Measurements from ENCODE around the gene CERS6. TPM values are rescaled to one million over a fixed set of nuclear protein-coding genes. Genes with fewer than 3 reads are reported as not detected.
A peak's percentile ranks its signal among the peaks of the same experiment; 100 is the strongest.
"Not testable (repeated sequence)": the region's sequence is repeated elsewhere in the genome, so short reads cannot be mapped to it uniquely, and the experiment has no call there.

CERS6 gene
- polyA plus RNA-seq = 1 to 10 TPM; 2.4 to 9.2 (median 5.6) TPM

GRCh38 chr2:168455645-168456520, at the start of gene CERS6:
Gene CERS6, plus strand, starts transcription at chr2:168456272. Its CDS starts 177 bp downstream, at chr2:168456449.
- peak within 1 kb of the TSS in 5 of 6 donors; percentile 12 to 73 (median 68) for H3K27ac Mint-ChIP-seq
- peaks cover 0 to 3% (median 2%) of the 10 kb centered on the region in 3 donors for H3K27me3 Mint-ChIP-seq (ENCODE audit: low read depth in 3 of 3)
- peaks cover 23 to 37% of the 10 kb centered on the region in 2 donors for H3K4me1 Mint-ChIP-seq
- peak; percentile 87 for DNase-seq
- peak within 1 kb of the TSS in 2 of 5 donors; percentile 90 to 92 for H3K4me3 Mint-ChIP-seq
- no peaks in the 10 kb centered on the region for H3K9me3 Mint-ChIP-seq
- H3K36me3 Mint-ChIP-seq = no peaks in the 10 kb centered on the region

GRCh38 chr2:168412301-168412700, 43.8 kb upstream of the CERS6 start:
- Mint-ChIP-seq H3K4me1 (peaks cover 22 to 27% of the 10 kb centered on the region in 2 donors), H3K27me3 (ENCODE audit: low read depth in 3 of 3) (peaks cover 2 to 12% (median 8%) of the 10 kb centered on the region in 3 donors), H3K36me3 (peaks cover 15 to 18% (median 17%) of the 10 kb centered on the region in 3 donors), H3K27ac (peak overlapping the region in 1 of 6 donors; percentile 22), H3K9me3 (peaks cover 2 to 18% (median 8%) of the 10 kb centered on the region in 6 donors), H3K4me3 (peak overlapping the region in 1 of 5 donors; percentile 33)
- DNase-seq = not testable (repeated sequence)

- Mint-ChIP-seq H3K36me3 (peaks cover 12 to 18% (median 12%) of the 10 kb centered on the region in 3 donors), H3K4me3 (peak overlapping the region; percentile 50 to 73 (median 68)), H3K27ac (peak overlapping the region in 4 of 6 donors; percentile 2 to 61 (median 28)), H3K4me1 (peaks cover 22 to 27% of the 10 kb centered on the region in 2 donors), H3K9me3 (peaks cover 2 to 10% (median 8%) of the 10 kb centered on the region in 6 donors)
- DNase-seq = peak; percentile 22 to 32 (median 26)
- H3K27me3 Mint-ChIP-seq (ENCODE audit: low read depth in 3 of 3) = not testable (repeated sequence)
These were observed 43.0 kb upstream of the CERS6 start for GRCh38 chr2:168413101-168413500.

GRCh38 chr2:168416555-168416954, 39.5 kb upstream of the CERS6 start:
- peaks cover 0 to 5% (median 2%) of the 10 kb centered on the region in 3 donors for H3K27me3 Mint-ChIP-seq (ENCODE audit: low read depth in 3 of 3)
- no peak for DNase-seq
- peaks cover 21 to 27% of the 10 kb centered on the region in 2 donors for H3K4me1 Mint-ChIP-seq
- no peak overlapping the region for H3K27ac Mint-ChIP-seq
- H3K36me3 Mint-ChIP-seq = peaks cover 3 to 17% (median 12%) of the 10 kb centered on the region in 3 donors
- no peak overlapping the region for H3K4me3 Mint-ChIP-seq
- H3K9me3 Mint-ChIP-seq = peaks cover 2 to 10% (median 8%) of the 10 kb centered on the region in 6 donors

GRCh38 chr2:168422584-168422983, 33.5 kb upstream of the CERS6 start:
- Mint-ChIP-seq H3K4me3 (no peak overlapping the region), H3K36me3 (no peaks in the 10 kb centered on the region), H3K4me1 (no peaks in the 10 kb centered on the region), H3K9me3 (no peaks in the 10 kb centered on the region), H3K27ac (no peak overlapping the region), H3K27me3 (ENCODE audit: low read depth in 3 of 3) (peaks cover 0 to 10% (median 0%) of the 10 kb centered on the region in 3 donors)
- DNase-seq = no peak

GRCh38 chr2:168424112-168424951, 31.7 kb upstream of the CERS6 start:
- no peaks in the 10 kb centered on the region for H3K4me1 Mint-ChIP-seq
- DNase-seq = no peak
- no peak overlapping the region for H3K4me3 Mint-ChIP-seq
- no peak overlapping the region for H3K27ac Mint-ChIP-seq
- H3K27me3 Mint-ChIP-seq (ENCODE audit: low read depth in 3 of 3) = peaks cover 0 to 12% (median 0%) of the 10 kb centered on the region in 3 donors
- no peaks in the 10 kb centered on the region for H3K36me3 Mint-ChIP-seq
- H3K9me3 Mint-ChIP-seq = no peaks in the 10 kb centered on the region

- H3K27ac Mint-ChIP-seq = no peak overlapping the region
- no peaks in the 10 kb centered on the region for H3K36me3 Mint-ChIP-seq
- peaks cover 0 to 9% (median 4%) of the 10 kb centered on the region in 3 donors for H3K27me3 Mint-ChIP-seq (ENCODE audit: low read depth in 3 of 3)
- H3K9me3 Mint-ChIP-seq = no peaks in the 10 kb centered on the region
- H3K4me1 Mint-ChIP-seq = no peaks in the 10 kb centered on the region
- DNase-seq = no peak
- no peak overlapping the region for H3K4me3 Mint-ChIP-seq
These were observed 31.1 kb upstream of the CERS6 start for GRCh38 chr2:168424971-168425370.

- H3K4me3 Mint-ChIP-seq = no peak overlapping the region
- H3K9me3 Mint-ChIP-seq = no peaks in the 10 kb centered on the region
- peaks cover 0 to 2% of the 10 kb centered on the region in 2 donors for H3K4me1 Mint-ChIP-seq
- no peak for DNase-seq
- no peaks in the 10 kb centered on the region for H3K36me3 Mint-ChIP-seq
- H3K27me3 Mint-ChIP-seq (ENCODE audit: low read depth in 3 of 3) = peaks cover 0 to 7% (median 4%) of the 10 kb centered on the region in 3 donors
- no peak overlapping the region for H3K27ac Mint-ChIP-seq
These were observed 29.2 kb upstream of the CERS6 start for GRCh38 chr2:168426861-168427260.

- H3K9me3 Mint-ChIP-seq = no peaks in the 10 kb centered on the region
- peaks cover 0 to 8% of the 10 kb centered on the region in 2 donors for H3K4me1 Mint-ChIP-seq
- no peak overlapping the region for H3K27ac Mint-ChIP-seq
- no peak overlapping the region for H3K4me3 Mint-ChIP-seq
- H3K27me3 Mint-ChIP-seq (ENCODE audit: low read depth in 3 of 3) = peaks cover 0 to 7% (median 4%) of the 10 kb centered on the region in 3 donors
- DNase-seq = no peak
- H3K36me3 Mint-ChIP-seq = no peaks in the 10 kb centered on the region
These were observed 28.6 kb upstream of the CERS6 start for GRCh38 chr2:168427451-168427850.

- Mint-ChIP-seq H3K4me3 (no peak overlapping the region), H3K9me3 (no peaks in the 10 kb centered on the region), H3K27ac (no peak overlapping the region), H3K36me3 (no peaks in the 10 kb centered on the region), H3K27me3 (ENCODE audit: low read depth in 3 of 3) (peaks cover under 1 to 7% (median 4%) of the 10 kb centered on the region in 3 donors), H3K4me1 (peaks cover 7 to 17% of the 10 kb centered on the region in 2 donors)
- DNase-seq = no peak
These were observed 27.6 kb upstream of the CERS6 start for GRCh38 chr2:168428431-168428830.

GRCh38 chr2:168429988-168430387, 26.1 kb upstream of the CERS6 start:
- H3K27ac Mint-ChIP-seq = no peak overlapping the region
- H3K4me3 Mint-ChIP-seq = no peak overlapping the region
- H3K27me3 Mint-ChIP-seq (ENCODE audit: low read depth in 3 of 3) = peaks cover 2 to 5% (median 4%) of the 10 kb centered on the region in 3 donors
- H3K36me3 Mint-ChIP-seq = no peaks in the 10 kb centered on the region
- H3K9me3 Mint-ChIP-seq = no peaks in the 10 kb centered on the region
- no peak for DNase-seq
- H3K4me1 Mint-ChIP-seq = peaks cover 12 to 29% of the 10 kb centered on the region in 2 donors

- Mint-ChIP-seq H3K27me3 (ENCODE audit: low read depth in 3 of 3) (peaks cover 5 to 6% (median 6%) of the 10 kb centered on the region in 3 donors), H3K4me3 (no peak overlapping the region), H3K36me3 (no peaks in the 10 kb centered on the region), H3K9me3 (no peaks in the 10 kb centered on the region), H3K4me1 (peaks cover 16 to 34% of the 10 kb centered on the region in 2 donors), H3K27ac (no peak overlapping the region)
- no peak for DNase-seq
These were observed 25.6 kb upstream of the CERS6 start for GRCh38 chr2:168430431-168430830.

- no peak overlapping the region for H3K27ac Mint-ChIP-seq
- DNase-seq = no peak
- H3K36me3 Mint-ChIP-seq = no peaks in the 10 kb centered on the region
- peaks cover 16 to 37% of the 10 kb centered on the region in 2 donors for H3K4me1 Mint-ChIP-seq
- no peaks in the 10 kb centered on the region for H3K9me3 Mint-ChIP-seq
- H3K27me3 Mint-ChIP-seq (ENCODE audit: low read depth in 3 of 3) = peaks cover 5 to 6% (median 6%) of the 10 kb centered on the region in 3 donors
- H3K4me3 Mint-ChIP-seq = no peak overlapping the region
These were observed 24.6 kb upstream of the CERS6 start for GRCh38 chr2:168431301-168432024.

Data from immature natural killer cell (primary cell).